H1 (cell line): ENCODE measurements around the gene SLC43A3. TPM values are rescaled to one million over a fixed set of nuclear protein-coding genes. Genes with fewer than 3 reads are reported as not detected.

Experiments used
- CBX8 ChIP-seq: fragments of 300-800, 300-1000 bp; sonication (generic); IDR thresholded peaks from 2 replicates; pipeline ENCODE4 v1.7.1; 2016; ENCODE audit warnings: low read depth, low read length, borderline replicate concordance
- EZH2 ChIP-seq: fragments of 200-600 bp; sonication (generic); IDR thresholded peaks from 2 replicates; pipeline ENCODE4 v1.7.1; 2012; ENCODE audit warnings: low read depth, mild to moderate bottlenecking, moderate library complexity, low read length, inconsistent platforms; ENCODE audit not compliant: severe bottlenecking
- POU5F1 ChIP-seq: IDR thresholded peaks from 2 replicates; pipeline ENCODE4 v1.6.1; 2011; ENCODE audit warnings: low read depth, mild to moderate bottlenecking, low read length, moderate library complexity
- SIN3A ChIP-seq, 2 experiments: IDR thresholded peaks in 1 of 2; conservative IDR thresholded peaks in 1 of 2; 2 replicates each; pipeline ENCODE4 v1.6.1; 2011 to 2012; ENCODE audit warnings: low read length in 2 of 2, improper control_type of control experiment in 1 of 2, low read depth in 1 of 2, mild to moderate bottlenecking in 1 of 2
- TBP ChIP-seq: IDR thresholded peaks from 2 replicates; pipeline ENCODE4 v1.6.1; 2011; ENCODE audit warnings: low read depth, low read length, improper control_type of control experiment
- TCF12 ChIP-seq: IDR thresholded peaks from 2 replicates; pipeline ENCODE4 v1.6.1; 2011; ENCODE audit warnings: low read depth, mild to moderate bottlenecking, low read length
- polyA plus RNA-seq, 7 experiments: library from polyadenylated mRNA; depleted of rRNA in 3 of 7; stranded (reverse) in 5 of 7; unstranded in 2 of 7; fragments of >200 nt in 5 of 7; fragments of 200-250 nt in 2 of 7; gene quantifications; 1 replicate in 5 of 7; 2 replicates in 1 of 7; 4 replicates in 1 of 7; pipeline versions ENCODE4 v1.2.1 to v1.2.3, GENCODE V29; 2011 to 2013; ENCODE audit warnings: missing spikeins in 2 of 7, mixed read lengths in 2 of 7
- total RNA-seq: library from RNA; stranded (reverse); fragmentation: NEBNext Ultra II Directional; extraction: Animal tissue kit (Norgen Biotek cat#: 25700); gene quantifications from 2 replicates; pipeline ENCODE4 v1.2.1, GENCODE V29; 2021
- TF ChIP-seq, protein P1 (sequence below): fragments of 300-600 bp; sonication (generic); IDR thresholded peaks from 2 replicates; pipeline ENCODE4 v1.7.1; 2012; ENCODE audit warnings: low read length, moderate library complexity, mild to moderate bottlenecking, inconsistent platforms; ENCODE audit not compliant: insufficient replicate concordance
- TF ChIP-seq, protein P2 (sequence below): IDR thresholded peaks from 2 replicates; pipeline ENCODE4 v1.6.1; 2012; ENCODE audit warnings: inconsistent platforms

Gene SLC43A3
- total and polyA plus RNA-seq, 2 of the 8 experiments (the other 6 are each of a cell fraction or from before 2014, with no cell fraction given), result 31.8 to 67.8 TPM

- TF ChIP-seq, protein P1, sequence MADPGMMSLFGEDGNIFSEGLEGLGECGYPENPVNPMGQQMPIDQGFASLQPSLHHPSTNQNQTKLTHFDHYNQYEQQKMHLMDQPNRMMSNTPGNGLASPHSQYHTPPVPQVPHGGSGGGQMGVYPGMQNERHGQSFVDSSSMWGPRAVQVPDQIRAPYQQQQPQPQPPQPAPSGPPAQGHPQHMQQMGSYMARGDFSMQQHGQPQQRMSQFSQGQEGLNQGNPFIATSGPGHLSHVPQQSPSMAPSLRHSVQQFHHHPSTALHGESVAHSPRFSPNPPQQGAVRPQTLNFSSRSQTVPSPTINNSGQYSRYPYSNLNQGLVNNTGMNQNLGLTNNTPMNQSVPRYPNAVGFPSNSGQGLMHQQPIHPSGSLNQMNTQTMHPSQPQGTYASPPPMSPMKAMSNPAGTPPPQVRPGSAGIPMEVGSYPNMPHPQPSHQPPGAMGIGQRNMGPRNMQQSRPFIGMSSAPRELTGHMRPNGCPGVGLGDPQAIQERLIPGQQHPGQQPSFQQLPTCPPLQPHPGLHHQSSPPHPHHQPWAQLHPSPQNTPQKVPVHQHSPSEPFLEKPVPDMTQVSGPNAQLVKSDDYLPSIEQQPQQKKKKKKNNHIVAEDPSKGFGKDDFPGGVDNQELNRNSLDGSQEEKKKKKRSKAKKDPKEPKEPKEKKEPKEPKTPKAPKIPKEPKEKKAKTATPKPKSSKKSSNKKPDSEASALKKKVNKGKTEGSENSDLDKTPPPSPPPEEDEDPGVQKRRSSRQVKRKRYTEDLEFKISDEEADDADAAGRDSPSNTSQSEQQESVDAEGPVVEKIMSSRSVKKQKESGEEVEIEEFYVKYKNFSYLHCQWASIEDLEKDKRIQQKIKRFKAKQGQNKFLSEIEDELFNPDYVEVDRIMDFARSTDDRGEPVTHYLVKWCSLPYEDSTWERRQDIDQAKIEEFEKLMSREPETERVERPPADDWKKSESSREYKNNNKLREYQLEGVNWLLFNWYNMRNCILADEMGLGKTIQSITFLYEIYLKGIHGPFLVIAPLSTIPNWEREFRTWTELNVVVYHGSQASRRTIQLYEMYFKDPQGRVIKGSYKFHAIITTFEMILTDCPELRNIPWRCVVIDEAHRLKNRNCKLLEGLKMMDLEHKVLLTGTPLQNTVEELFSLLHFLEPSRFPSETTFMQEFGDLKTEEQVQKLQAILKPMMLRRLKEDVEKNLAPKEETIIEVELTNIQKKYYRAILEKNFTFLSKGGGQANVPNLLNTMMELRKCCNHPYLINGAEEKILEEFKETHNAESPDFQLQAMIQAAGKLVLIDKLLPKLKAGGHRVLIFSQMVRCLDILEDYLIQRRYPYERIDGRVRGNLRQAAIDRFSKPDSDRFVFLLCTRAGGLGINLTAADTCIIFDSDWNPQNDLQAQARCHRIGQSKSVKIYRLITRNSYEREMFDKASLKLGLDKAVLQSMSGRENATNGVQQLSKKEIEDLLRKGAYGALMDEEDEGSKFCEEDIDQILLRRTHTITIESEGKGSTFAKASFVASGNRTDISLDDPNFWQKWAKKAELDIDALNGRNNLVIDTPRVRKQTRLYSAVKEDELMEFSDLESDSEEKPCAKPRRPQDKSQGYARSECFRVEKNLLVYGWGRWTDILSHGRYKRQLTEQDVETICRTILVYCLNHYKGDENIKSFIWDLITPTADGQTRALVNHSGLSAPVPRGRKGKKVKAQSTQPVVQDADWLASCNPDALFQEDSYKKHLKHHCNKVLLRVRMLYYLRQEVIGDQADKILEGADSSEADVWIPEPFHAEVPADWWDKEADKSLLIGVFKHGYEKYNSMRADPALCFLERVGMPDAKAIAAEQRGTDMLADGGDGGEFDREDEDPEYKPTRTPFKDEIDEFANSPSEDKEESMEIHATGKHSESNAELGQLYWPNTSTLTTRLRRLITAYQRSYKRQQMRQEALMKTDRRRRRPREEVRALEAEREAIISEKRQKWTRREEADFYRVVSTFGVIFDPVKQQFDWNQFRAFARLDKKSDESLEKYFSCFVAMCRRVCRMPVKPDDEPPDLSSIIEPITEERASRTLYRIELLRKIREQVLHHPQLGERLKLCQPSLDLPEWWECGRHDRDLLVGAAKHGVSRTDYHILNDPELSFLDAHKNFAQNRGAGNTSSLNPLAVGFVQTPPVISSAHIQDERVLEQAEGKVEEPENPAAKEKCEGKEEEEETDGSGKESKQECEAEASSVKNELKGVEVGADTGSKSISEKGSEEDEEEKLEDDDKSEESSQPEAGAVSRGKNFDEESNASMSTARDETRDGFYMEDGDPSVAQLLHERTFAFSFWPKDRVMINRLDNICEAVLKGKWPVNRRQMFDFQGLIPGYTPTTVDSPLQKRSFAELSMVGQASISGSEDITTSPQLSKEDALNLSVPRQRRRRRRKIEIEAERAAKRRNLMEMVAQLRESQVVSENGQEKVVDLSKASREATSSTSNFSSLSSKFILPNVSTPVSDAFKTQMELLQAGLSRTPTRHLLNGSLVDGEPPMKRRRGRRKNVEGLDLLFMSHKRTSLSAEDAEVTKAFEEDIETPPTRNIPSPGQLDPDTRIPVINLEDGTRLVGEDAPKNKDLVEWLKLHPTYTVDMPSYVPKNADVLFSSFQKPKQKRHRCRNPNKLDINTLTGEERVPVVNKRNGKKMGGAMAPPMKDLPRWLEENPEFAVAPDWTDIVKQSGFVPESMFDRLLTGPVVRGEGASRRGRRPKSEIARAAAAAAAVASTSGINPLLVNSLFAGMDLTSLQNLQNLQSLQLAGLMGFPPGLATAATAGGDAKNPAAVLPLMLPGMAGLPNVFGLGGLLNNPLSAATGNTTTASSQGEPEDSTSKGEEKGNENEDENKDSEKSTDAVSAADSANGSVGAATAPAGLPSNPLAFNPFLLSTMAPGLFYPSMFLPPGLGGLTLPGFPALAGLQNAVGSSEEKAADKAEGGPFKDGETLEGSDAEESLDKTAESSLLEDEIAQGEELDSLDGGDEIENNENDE, result no peak
- no peak for TF ChIP-seq TCF12
- TF ChIP-seq, protein P2, sequence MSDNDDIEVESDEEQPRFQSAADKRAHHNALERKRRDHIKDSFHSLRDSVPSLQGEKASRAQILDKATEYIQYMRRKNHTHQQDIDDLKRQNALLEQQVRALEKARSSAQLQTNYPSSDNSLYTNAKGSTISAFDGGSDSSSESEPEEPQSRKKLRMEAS, result 0 out of 2 replicates have a peak, but pooled peaks have one; percentile 42
- no peak for TF ChIP-seq SIN3A (conservative IDR thresholded peaks at IDR 0.05 in 1 of 2, IDR thresholded peaks at IDR 0.05 in 1 of 2; ENCODE audit: low read depth in 1 of 2, low read length in 2 of 2)
- no peak for TF ChIP-seq POU5F1
- peak; percentile 57 for TF ChIP-seq EZH2
- TF ChIP-seq TBP, result no peak
- no peak for TF ChIP-seq CBX8
These were observed at the start of gene SLC43A3 (continued) for GRCh38 chr11:57426929-57427726.
